ENCODE measurements around the gene PDZD7.

Gene PDZD7

DNA sequence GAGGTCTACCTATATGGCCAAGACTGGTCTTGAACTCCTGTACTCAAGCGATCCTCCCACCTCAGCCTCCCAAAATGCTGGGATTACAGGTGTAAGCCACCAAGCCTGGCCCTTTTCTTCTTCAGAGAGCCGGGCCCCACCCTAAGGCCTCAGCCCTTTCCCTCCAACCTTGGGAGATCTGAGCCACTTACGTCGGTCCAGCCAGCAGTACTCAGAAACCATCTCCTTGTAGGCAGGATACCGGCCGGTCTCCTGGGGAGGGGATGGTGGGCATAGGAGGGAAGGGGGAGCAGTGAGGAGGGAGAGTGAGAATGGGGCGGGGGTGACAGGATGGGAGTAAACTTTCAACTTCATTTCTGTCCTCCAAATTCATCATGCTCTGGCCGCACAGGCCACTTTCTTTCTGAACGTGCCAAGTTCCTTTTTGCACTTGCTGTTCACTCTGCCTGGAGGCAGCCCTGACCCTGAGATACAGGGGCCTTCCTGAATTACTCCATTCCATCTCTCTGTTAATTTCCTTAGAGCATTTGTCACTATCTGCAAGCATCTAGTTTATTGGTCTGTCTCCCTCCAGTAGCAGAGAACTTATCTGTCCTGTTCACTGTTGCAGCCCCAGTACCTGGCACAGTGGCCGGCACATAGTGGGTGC, 10.4 kb downstream of the PDZD7 start:
- in situ Hi-C loops (cut with HindIII; ENCODE audit: low sequenced_read_pairs) = no loop called here

DNA sequence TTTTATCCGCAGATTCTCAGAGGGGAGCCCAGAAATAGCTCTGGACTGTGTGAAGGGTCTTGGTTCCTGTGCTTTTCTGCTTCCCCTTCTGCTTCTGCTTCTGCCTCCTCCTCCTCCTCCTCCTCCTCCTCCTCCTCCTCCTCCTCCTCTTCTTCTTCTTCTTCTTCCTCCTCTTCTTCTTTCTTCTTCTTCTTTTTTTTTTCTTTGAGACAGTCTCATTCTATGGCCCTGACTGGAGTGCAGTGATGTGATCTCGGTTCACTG, 11.6 kb downstream of the PDZD7 start:
- in situ Hi-C loops (cut with HindIII; ENCODE audit: low sequenced_read_pairs) = no loop called here

DNA sequence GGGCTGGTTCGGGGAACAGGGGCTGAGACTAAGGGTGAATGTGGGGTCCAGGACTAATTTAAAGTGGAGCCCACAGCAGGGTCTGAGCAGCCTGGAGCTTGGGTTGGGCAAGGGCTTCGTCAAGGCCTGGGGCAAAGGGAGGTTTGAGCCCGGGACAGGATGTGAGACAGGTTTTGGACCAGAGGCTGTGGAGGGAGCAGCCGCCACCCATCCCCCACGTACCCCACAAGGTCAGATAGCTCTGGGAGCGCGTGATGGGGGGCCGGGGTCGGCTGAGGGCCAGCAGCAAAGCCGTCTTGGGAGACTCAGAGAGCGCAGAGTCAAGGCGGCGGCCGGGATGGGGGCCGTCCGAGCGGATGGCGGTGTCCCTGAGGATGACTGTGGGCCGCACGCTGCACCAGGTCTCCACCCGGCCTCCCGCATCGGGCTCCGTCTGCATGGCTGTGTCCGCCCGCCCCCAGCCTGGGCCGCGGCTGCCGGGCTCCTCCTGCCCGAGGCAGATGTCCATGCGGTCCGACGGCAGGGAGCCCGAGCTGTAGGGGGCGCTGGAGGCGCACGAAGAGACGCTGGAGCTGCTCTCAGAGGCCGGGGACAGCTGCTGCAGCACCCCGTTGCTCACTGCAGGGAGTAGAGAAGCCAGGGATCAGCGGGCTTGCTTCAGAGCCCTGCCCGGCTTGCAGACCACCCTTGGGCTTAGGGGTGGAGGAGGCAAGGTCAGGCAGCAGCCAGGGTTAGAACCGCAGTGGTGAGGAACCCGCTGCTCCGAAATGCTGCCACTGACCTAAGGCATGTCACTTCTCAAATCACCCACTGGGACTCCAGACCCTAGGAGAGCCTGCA, 12.1 kb downstream of the PDZD7 start:
- in situ Hi-C loops (cut with HindIII; ENCODE audit: low sequenced_read_pairs) = no loop called here

DNA sequence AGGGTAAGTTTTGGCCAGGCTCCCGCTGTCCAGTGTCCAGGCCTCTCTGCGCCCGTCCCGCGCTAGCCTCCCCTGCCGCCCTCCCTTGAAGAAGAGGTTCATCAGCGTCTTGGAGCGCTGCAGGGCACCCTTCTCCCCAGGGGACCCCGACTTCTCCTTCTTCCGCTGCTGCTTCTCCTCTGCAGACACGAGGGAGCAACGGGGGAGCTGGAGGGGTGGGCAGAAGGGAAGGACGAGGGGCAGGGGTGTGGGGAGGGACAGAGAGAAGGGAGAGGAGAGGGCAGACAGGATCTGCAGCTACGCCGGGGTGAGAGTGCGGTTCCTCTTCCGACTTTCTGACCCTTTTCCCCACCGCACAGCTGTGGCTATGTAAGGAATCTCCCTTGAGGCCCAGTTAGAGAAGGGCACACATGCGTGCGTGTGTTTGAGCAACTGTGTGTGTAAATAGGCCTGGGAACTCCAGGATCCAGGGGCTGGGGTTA, 12.8 kb downstream of the PDZD7 start:
- in situ Hi-C loops (cut with HindIII; ENCODE audit: low sequenced_read_pairs) = no loop called here

DNA sequence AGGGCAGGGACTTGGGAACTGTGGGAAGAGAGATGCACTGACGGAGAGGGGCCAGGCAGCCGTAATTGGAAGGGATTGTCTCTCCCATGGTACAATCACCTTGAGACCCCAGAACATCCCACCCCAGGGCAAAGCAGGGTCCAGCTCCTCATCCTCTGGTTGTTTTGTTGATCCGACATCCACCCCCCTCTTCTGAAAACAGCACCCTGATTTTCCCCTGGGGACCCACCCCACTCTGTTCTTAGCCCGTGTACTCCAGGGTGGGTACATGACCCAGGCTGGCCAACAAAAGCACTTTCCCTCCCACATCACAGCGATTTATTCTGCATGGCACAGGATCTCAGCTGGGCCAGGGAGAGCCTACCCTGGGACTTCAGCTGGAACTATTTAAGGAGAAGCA, 14.1 kb downstream of the PDZD7 start:
- in situ Hi-C loops (cut with HindIII; ENCODE audit: low sequenced_read_pairs) = no loop called here

DNA sequence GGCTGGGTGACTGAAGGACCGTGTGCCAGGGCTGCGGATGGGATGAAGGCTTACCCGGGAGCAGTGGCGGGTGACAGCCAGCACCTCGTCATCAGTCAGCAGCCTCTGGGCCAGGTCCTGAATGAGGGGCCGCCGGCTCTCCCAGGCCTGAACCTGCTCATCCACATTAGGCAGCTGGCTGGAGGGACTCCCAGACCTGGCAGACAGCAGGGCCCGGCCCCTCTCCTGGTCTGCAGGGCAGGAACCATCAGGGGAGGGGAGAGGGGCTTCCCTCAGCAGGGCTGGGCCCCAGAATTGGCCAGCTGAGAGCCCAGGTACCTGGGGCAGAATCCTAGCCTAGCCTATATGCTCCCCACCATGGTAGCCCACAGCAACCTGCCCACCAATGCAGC, 15.4 kb downstream of the PDZD7 start:
- in situ Hi-C loops (cut with HindIII; ENCODE audit: low sequenced_read_pairs) = no loop called here

DNA sequence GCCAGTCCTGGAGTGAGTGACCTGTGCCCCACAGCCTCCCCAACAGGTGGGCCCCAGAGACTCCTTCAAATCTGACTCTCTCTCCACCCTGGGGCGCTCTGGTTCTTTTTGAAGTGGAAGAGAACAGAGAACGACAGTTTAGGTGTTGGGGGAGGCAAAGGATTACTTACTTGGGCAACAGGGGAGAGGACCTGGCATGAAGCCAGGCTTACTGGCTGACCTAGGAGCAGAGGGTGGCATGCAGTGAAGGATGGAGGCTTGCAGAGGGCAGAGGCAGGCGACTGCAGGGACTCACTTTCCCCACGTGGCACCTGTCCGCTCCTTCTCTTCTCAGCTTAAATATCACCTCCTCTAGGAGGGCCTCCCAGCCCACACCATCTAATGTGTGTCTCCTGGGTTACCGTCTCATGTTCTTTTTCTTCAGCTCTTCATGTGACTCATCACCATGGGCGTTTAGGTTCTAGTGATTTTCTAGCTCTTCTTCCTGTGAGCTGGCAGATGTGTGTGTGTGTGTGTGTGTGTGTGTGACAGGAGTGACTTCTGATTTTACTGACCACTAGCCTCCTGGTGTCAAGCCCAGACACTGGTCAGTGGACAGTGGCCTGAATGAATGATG, 15.9 kb downstream of the PDZD7 start:
- in situ Hi-C loops (cut with HindIII; ENCODE audit: low sequenced_read_pairs) = no loop called here

DNA sequence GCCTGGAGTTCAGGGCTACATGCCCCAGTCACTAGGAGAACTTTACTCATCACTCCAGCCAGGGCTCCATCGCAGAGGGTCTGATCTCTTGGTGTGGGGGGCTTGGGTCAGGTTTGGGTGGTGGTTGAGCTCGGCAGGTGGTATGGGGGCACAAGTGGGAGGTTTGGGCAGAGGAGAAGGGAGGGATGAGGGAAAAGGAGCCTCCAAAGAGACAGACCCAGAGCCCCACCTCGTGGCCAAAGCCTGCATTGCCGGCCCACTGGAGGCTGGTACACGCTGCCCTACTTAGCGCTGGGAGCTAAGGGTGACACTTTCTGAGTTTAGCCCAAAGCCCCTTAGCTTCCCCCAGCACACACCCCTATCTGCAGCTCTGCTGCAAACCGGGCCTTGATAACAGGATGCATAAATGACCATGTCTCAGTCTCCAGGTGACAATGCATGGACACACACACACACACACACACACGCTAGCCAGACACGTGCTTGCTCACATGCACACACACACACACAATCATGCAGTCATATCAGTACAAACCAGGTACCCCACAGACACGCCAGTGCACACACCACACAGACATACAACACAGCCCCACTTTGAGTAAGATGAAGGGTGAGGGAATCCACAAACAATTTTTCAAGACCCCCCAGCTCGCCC, 16.6 kb downstream of the PDZD7 start:
- in situ Hi-C loops (cut with HindIII; ENCODE audit: low sequenced_read_pairs) = no loop called here

DNA sequence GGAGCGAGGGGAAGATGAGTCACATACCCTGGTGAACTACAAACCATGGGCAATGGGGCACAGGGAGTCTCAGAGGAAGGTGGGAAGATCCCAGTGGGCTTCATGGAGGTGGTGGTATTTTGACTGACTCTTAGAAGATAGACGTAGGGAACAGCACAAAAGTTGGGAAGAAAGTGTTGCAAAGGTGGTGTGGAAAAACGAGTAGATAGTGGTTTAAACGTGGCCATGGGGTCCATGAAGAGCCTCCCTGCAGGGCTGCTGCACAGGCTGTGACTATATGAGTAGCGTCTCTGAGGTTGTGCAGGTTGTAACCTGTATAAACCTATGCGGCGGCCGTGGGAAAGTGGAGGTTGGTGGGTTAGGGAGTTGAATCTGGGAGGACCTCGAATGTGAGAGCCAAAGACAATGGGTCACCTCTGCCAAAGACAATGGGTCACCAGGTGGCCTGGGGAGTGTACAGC, 17.5 kb downstream of the PDZD7 start:
- in situ Hi-C loops (cut with HindIII; ENCODE audit: low sequenced_read_pairs) = no loop called here

DNA sequence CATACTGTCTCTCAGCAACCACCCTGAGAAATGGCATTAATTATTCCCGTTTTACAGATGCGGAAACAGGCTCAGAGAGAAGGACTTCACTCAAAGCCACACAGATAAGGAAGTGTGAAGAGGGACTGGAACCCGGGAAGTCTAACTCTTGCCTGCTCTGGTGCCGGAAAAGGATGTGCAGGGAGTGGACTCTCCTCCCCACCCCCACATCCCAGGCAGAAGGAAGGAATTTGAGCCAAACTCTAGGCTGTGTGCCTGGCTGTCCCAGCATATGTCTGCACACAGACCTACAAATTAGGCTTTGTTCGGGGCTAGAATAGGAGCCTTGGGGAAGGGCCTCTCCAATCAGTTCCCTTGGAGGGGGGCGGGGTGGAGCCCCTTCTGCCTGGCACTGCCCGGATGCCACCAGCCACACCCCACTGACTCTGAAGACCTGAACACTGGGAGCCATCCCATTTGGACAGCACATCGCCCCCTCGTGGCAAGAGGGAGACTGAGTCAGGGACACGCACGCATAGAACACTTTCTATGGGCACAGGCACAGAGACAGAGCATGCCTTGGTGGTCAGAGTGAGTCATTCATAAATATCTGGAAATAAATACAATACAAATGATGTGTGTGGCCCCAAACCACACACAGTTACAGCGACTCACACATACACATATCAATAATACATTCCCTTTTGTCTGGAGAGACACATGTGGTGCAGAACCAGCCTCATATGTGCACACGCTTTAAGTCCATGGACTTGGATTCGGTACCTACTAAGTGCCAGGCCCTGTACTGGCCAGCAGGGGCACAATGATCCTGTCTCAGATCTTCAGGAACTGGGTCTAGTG, 18.2 kb downstream of the PDZD7 start:
- in situ Hi-C loops (cut with HindIII; ENCODE audit: low sequenced_read_pairs) = no loop called here

DNA sequence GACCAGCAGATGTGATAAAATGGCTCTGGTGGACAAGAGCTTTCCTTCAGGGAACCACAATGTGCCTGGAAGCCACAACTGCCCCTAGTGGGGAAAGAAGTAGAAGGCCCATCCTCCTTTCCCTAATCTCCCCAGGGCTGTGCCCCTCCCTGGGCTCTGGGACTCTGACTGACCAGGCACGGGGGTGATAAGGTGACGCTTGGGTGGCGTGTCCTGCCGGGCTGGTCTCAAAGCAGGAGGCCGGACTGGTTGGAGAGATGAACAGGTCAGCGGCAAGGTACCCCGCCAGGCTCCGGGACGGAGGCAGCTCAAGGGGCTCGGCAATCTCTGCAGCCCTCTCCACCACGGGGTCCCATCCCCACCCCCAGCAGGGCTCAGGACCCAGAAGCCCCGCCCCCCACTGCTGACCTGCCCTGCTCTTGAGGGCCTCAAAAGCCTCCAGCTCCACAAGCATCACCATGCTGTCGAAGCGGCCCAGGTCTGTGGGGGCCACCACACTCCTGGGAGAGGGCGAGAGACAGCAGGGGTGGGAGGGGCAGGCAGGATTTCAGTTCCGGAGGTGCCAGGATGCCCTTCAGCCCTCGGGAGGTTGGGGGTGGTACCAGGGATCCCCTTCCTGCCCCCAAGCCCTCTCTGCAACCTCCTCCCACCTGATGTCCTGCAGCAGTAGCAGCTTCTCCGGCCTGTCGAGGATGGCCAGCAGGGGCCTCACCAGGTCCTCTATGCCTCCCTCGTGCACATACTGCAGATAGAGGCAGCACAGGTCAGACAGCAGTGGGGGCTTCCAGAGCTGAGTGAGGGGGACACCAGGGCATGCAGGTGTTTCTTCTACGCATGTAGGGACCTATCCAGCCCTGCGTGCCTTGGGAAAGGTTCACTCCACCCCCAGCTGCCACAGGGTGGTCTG, 19.2 kb downstream of the PDZD7 start:
- in situ Hi-C loops (cut with HindIII; ENCODE audit: low sequenced_read_pairs) = no loop called here

DNA sequence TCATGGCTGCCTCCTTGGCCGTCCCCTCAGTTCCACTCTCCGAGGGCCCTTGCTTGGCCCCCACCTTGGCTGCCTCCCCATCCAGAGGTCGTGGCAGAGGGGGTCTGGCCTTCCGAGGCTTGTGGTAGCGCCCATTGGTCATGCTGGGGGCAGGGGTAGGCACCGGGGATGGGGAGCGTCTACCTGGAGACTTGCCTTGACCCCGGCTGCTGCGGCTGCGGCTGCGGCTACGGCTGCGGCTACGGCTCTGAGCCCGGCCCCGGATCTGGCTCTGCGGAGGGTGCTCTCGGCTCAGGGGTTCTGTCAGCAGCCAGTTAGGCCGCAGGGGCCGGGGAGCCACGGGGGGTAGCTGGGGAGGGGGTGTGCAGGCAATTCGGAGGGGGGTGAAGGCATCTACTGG, 20.6 kb downstream of the PDZD7 start:
- in situ Hi-C loops (cut with HindIII; ENCODE audit: low sequenced_read_pairs) = no loop called here

DNA sequence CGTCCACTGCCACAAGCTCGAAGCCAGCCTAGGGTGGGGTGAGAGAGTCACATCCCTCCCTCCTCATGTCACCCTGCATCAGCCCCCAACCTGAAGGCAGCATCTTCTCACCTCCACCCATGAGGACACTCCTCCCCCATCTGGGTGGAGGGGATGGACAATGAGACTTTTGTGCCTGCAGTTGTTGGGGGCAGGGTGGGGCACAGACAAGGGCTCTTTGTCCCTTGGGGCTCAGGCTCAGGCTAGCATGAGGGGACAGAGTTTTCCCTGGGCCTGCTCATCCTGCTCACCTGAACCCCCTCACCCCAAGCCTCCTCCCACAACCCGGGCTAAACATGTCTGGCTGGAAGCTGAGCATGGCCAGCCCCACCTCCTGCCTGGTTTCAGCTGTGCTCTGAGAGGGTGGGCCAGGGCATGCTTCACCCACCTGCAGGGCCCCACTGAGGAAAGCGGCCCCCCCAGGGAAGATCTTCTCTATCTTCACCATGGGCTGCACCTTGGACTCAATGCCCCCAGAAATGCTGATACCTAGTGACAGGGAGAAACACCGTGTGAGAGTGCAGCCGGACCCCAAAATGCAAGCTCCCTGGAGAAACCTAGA, 22.0 kb downstream of the PDZD7 start:
- in situ Hi-C loops (cut with HindIII; ENCODE audit: low sequenced_read_pairs) = no loop called here

DNA sequence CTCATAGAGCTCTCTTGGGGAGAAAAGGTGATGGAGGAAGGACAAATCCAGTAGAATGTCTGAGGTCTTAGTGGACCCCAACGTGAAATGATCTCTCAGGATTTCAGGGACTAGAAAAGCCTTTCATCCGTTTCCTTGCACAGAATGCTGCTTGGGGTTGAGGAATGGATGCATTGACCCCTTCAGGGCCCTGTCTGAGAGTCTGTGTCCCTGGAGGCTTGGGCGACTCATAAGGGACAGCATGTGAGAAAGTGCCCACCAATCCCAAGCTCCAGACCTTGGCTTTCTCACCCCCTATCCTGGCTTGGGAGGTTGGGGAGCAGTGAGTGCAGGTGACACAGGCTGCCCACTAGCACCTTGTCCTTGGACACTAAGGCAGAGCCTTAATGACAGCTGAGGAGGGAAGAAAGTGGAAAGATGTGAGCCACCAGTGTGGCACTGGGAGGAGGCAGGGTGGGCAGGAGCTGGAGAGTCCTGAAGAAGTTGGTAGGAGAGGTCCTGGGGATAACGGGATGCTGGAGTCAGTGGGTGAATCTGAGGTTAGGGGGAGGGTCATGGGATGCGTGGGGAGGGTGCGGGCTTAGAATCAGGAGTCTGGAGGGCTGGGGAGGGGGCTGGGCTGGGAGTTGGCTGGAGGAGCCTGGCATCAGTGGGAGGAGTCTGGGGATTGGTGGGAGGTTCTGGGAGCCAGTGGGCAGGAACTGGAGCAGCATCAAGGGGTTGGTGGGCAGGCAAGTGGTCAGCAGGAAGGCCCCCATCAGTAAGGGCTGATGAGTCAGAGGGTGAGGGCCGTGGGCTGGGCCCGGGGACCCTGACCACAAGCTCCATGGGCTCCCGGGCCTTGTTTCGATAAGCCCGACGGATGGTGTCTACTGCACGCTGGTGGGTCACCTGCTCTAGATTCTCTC, 22.8 kb downstream of the PDZD7 start:
- in situ Hi-C loops (cut with HindIII; ENCODE audit: low sequenced_read_pairs) = no loop called here

DNA sequence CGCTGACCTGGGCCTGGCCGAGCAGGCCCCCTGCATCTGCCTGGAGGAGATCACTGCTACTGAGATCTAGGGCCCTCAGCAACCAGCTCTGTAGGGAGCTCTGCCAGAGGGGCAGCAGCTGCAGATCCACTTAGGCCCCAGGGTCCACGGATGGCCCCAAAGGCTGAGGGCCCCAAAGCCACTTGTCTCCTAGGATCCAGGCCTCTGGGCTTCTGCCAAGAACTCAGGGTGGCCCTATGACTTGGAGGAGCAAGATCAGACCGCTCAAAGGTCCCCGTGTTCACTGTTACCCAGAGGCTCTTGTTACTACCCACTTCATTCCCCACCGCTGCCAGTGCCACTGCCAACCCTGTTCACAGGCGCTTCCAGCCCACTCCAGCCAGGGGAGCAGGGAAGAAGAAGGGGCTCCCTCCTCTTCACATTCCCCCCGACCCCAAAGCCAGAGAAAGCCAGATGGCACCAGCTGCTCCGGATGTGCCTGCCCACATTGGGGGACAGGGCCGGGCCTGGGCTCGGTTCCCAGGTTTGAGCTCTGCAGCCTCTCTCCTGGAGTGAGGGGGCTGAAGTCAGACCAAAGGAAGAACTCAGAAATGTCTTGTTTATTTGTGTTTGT, 23.7 kb downstream of the PDZD7 start:
- in situ Hi-C loops (cut with HindIII; ENCODE audit: low sequenced_read_pairs) = no loop called here

DNA sequence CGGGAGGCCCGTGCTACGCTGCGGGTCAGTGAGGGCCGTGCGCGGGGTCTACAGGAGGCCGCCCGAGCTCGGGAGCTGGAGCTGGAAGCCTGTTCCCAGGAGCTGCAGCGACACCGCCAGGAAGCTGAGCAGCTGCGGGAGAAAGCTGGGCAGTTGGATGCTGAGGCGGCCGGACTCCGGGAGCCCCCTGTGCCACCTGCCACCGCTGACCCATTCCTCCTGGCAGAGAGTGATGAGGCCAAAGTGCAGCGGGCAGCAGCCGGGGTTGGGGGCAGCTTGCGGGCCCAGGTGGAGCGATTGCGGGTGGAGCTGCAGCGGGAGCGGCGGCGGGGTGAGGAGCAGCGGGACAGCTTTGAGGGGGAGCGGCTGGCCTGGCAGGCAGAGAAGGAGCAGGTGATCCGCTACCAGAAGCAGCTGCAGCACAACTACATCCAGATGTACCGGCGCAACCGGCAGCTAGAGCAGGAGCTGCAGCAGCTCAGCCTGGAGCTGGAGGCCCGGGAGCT, 24.3 kb downstream of the PDZD7 start:
- in situ Hi-C loops (cut with HindIII; ENCODE audit: low sequenced_read_pairs) = no loop called here

DNA sequence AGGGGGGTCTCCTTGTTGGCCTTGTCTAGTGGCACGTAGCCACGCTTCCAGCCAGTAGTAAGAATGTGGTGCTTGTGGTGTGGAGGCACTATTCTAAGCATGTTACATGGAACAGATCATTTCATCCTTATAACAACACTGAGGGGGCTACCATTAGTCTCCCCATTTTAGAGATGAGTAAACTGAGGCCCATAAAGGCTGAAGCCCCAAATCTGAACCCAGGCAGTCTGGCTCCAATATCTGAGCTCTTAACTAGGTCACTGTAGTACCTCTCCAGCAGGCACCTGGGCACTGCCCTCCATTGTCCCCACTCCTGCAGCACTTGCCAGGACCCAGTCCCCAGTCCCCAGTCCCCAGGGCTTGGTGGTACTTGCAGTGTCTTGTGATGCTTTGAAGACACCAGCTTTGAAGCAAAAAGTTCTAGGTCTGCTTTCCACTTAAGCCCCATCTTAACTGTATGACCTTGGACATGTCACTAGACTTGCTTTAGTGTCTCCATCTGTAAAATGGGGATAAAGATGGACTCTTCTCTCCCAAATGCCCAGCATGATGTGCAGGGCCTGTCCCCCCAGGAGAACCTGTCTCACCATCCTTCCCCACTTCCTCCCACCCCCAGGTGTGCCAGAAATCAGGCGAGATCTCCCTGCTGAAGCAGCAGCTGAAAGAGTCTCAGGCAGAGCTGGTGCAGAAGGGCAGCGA, 24.9 kb downstream of the PDZD7 start:
- in situ Hi-C loops (cut with HindIII; ENCODE audit: low sequenced_read_pairs) = no loop called here
